Omental fat pad (tissue), 4 donors: ENCODE data around the gene NRXN2. TPM values are rescaled to one million over a fixed set of nuclear protein-coding genes. Genes with fewer than 3 reads are reported as not detected.

Experiments
- ATAC-seq: fragments of 150-250 bp; one replicate; pipeline ENCODE4 v1.9.1; 2016; ENCODE audit warnings: mild to moderate bottlenecking, moderate library complexity; ENCODE audit not compliant: low FRiP score
- DNase-seq: peaks from one replicate; pipeline ENCODE4 v3.0.0-alpha.2; 2019; ENCODE audit warnings: low spot score
- total RNA-seq, 4 donors: library from RNA; depleted of rRNA; stranded (reverse); fragments of >200 nt; gene quantifications; one replicate each; pipeline ENCODE4 v1.1.0, GENCODE V29; 2016
- TF ChIP-seq, protein P1 (sequence below), 3 donors: fragments of 450-650 bp; IDR thresholded peaks; one replicate each; pipeline ENCODE4 v1.5.1; 2016 to 2017; ENCODE audit warnings: antibody characterized with exemption in 3 of 3, mild to moderate bottlenecking in 3 of 3, moderate library complexity in 2 of 3

NRXN2 gene
- total RNA-seq, 4 donors from 2014 or later = 1.5 to 6.3 (median 3.4) TPM

DNA sequence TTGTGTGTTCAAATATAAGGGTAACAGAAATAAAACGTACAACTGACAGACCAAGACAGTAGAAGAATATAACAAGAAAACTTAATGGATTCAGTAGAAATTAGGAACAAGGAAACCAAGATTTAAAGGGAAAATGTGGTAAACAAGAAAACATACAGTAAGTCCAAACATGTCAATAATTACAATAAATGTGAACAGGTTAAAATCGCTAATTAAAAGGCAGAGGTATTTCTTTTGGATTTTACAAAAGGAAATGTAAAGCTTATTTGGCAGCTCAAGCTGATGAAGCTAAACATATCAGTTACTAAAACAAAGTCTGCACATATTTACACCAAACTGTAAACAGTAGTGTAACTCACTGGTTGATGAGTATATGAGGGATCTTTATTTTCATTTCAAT lies 134.3 kb downstream of the NRXN2 start:
- DNase-seq (no peak), ATAC-seq (no peak)
- TF ChIP-seq, protein P1, sequence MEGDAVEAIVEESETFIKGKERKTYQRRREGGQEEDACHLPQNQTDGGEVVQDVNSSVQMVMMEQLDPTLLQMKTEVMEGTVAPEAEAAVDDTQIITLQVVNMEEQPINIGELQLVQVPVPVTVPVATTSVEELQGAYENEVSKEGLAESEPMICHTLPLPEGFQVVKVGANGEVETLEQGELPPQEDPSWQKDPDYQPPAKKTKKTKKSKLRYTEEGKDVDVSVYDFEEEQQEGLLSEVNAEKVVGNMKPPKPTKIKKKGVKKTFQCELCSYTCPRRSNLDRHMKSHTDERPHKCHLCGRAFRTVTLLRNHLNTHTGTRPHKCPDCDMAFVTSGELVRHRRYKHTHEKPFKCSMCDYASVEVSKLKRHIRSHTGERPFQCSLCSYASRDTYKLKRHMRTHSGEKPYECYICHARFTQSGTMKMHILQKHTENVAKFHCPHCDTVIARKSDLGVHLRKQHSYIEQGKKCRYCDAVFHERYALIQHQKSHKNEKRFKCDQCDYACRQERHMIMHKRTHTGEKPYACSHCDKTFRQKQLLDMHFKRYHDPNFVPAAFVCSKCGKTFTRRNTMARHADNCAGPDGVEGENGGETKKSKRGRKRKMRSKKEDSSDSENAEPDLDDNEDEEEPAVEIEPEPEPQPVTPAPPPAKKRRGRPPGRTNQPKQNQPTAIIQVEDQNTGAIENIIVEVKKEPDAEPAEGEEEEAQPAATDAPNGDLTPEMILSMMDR (IDR thresholded peaks at IDR 0.05) = no peak

DNA sequence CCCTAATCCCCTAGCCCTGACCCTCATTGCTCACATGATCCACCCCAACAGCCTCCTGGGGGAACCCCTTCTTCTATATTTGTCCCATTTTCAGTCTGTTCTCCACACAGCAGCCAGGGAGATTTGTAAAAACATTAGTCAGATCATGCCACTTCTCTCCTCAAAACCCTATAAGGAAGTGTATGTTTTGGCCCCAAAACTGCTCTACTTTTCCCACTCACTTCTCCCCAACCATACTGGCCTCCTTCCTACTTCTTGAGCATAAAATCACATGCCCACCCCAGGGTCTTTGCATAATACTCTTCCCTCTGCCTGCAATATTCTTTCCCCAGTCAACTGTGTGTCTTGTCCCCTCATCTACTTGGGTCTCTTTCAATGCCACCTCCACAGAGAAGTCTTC lies 136.6 kb downstream of the NRXN2 start:
- DNase-seq = no peak

DNA sequence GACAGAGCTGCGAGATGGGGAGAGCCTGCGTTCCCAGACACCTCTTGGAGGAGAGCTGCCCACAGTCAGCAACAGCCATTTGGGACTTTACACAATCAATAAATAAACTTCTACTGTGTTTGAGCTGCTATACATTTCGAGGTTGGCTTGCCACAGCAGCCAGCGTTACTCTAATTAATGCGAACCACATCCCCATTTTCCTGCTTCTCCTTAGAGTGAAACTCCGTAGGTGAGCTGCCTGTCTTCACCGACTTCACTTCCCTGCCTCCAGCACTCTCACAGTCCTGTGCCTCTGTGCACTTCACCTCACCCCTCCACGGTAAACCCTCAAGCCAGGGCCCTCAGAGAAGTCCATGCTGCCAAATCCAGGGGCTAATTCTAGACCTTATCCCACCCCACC lies 137.8 kb downstream of the NRXN2 start:
- DNase-seq = no peak
- TF ChIP-seq, protein P1 (IDR thresholded peaks at IDR 0.05) = no peak

More for the DNA sequence above, 136.6 kb downstream of the NRXN2 start:
- no peak for ATAC-seq
- TF ChIP-seq, protein P1 (IDR thresholded peaks at IDR 0.05) = no peak

DNA sequence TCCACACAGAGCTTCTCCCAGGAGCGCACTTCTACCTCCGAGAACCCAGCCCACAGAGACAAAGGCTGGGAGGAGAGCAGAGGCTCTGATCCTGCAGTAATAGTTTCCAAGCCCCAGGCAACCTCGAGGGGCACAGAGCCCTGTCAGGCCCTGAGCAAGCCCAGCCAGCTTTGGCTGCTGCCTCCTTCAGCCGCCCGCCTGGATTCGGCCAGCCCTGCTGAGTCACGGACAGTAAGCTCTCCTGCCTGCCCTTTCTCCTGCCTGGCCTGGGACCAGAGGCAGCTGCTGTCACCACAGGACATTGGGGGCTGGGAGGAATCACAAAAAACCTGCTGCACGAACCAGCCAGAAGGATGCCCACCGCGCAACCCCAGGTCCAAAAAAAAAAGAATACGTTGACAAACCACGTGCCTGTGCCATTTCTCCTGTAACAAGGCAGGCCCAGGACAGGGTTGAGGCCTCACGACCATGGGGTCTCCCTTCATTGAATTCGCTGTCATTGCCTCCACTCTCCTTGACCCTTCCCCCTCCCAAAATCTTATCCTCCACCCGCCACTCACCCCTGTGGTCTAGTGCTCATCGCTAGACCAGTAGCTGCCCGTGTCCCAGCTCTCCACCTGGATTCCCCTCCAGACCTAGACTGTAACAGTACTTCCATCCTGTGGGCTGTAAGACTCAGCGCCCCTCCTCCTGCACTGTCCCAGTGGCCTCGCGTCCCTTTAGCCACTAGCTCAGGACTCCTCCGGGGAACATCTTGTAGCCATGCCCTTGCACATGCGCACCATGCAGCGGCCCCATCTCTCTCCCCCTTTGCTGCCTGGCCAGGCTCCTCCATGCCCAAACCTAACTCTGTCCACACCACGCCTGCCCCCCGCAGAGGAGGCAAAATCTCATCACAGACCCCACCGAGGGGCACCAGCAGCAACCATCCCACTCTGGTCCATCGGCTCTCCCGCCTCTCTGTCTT lies 139.4 kb downstream of the NRXN2 start:
- TF ChIP-seq, protein P1 (IDR thresholded peaks at IDR 0.05) = no peak
- ATAC-seq (peak; percentile 34), DNase-seq (no peak)

More for the DNA sequence above, 137.8 kb downstream of the NRXN2 start:
- ATAC-seq = no peak

DNA sequence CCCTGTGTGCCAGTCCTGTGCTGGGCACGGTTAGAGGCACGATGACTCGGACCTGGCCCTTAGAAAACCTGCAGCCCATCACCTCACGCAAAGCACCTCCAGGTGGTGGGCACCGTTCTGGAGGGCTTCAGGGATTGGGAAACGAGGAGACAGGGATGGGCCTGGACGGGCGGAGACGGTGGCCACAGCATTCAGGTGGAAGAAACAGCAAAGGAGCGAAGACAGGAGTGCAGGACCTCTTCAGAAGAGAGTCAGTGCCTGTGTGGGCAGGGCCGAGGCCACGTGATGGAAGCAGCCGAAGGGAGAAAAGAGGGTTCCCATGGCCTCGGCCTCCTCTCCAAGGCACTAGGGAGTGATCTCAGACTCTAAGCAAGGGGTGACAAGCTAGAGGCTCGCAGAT lies 140.1 kb downstream of the NRXN2 start:
- TF ChIP-seq, protein P1 (IDR thresholded peaks at IDR 0.05) = no peak
- ATAC-seq (no peak), DNase-seq (no peak)

DNA sequence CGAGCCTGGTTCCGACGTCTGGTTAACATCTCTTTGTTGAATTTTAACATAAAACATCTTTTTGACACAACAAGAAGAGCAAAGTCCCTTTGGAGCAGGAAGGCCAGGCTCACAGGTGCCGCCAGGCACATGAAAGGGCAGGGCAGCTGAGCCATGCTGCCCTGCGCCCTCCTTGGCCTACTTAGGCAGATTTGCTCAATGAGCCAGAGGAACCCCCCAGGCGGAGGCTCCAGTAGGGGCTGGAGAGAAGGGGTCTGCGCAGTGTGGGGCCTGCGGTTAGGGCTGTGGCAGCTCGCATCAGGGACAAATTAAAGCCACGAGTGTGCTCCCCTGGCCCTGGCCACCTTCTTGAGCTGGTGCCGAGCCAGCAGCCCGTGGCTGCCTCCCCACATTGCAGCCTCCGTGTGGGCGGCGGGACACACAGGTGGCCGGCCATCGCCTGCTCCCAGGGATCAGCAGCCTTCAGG lies 141.9 kb downstream of the NRXN2 start:
- no peak for ATAC-seq
- no peak for DNase-seq
- TF ChIP-seq, protein P1 (IDR thresholded peaks at IDR 0.05) = no peak

DNA sequence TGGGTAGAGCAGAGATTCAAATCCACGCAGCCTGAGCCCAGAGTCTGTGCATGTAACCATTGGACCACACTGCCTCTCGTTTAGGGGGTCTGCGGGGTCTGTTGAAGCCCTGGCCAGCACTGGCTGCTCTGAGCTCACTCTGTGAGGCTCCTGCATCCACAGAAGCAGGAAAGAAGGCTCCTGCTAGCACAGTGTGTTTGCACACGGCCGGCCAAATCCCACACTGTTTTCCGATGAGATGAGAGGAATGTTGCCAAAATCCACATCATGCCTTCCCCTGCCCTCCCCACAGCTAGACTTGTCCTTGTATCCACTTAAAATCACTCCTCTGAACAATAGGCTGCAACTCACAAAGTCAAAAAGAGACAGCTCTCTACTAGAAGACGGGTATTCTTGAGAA lies 142.6 kb downstream of the NRXN2 start:
- TF ChIP-seq, protein P1 (IDR thresholded peaks at IDR 0.05) = no peak
- no peak for DNase-seq
- ATAC-seq = no peak
